ENCODE results near the gene XRCC4. TPM values are rescaled to one million over a fixed set of nuclear protein-coding genes. Genes with fewer than 3 reads are reported as not detected.

The XRCC4 gene
- polyA plus RNA-seq, 2 donors = 2.7 to 5.1 TPM

GRCh38 chr5:83360573-83360972, 283.2 kb downstream of the XRCC4 start:
- Histone ChIP-seq H3K4me1 (ENCODE audit: control insufficient read depth in 2 of 2, insufficient read depth in 2 of 2, low read length in 1 of 2) (no peaks in the 10 kb centered on the region), H3K36me3 (ENCODE audit: control insufficient read depth in 2 of 2, insufficient read depth in 2 of 2, low read length in 1 of 2) (no peaks in the 10 kb centered on the region), H3K4me3 (ENCODE audit: low read depth in 1 of 2, low read length in 2 of 2) (no peak overlapping the region), H3K27ac (ENCODE audit: low read depth in 2 of 2, low read length in 1 of 2) (no peak overlapping the region), H3K27me3 (ENCODE audit: control insufficient read depth in 1 of 2, insufficient read depth in 2 of 2, low read length in 2 of 2) (no peaks in the 10 kb centered on the region), H3K9me3 (ENCODE audit: control insufficient read depth in 2 of 2, insufficient read depth in 1 of 2, low read depth in 1 of 2, low read length in 1 of 2) (peaks cover 0 to 3% of the 10 kb centered on the region in 2 donors)
- WGBS, 2 donors = 78 to 85% methylated on average over 2 of the region's 2 CpGs

GRCh38 chr5:83362526-83362925, 285.2 kb downstream of the XRCC4 start:
- peaks cover 0 to 3% of the 10 kb centered on the region in 2 donors for H3K9me3 ChIP-seq (ENCODE audit: control insufficient read depth in 2 of 2, insufficient read depth in 1 of 2, low read depth in 1 of 2, low read length in 1 of 2)
- H3K4me1 ChIP-seq (ENCODE audit: control insufficient read depth in 2 of 2, insufficient read depth in 2 of 2, low read length in 1 of 2) = no peaks in the 10 kb centered on the region
- H3K4me3 ChIP-seq (ENCODE audit: low read depth in 1 of 2, low read length in 2 of 2) = no peak overlapping the region
- no peaks in the 10 kb centered on the region for H3K27me3 ChIP-seq (ENCODE audit: control insufficient read depth in 1 of 2, insufficient read depth in 2 of 2, low read length in 2 of 2)
- H3K36me3 ChIP-seq (ENCODE audit: control insufficient read depth in 2 of 2, insufficient read depth in 2 of 2, low read length in 1 of 2) = no peaks in the 10 kb centered on the region
- 89% methylated on average over 1 of the region's 1 CpG for WGBS, 2 donors
- H3K27ac ChIP-seq (ENCODE audit: low read depth in 2 of 2, low read length in 1 of 2) = no peak overlapping the region

- Histone ChIP-seq H3K36me3 (ENCODE audit: control insufficient read depth in 2 of 2, insufficient read depth in 2 of 2, low read length in 1 of 2) (no peaks in the 10 kb centered on the region), H3K4me1 (ENCODE audit: control insufficient read depth in 2 of 2, insufficient read depth in 2 of 2, low read length in 1 of 2) (no peaks in the 10 kb centered on the region), H3K9me3 (ENCODE audit: control insufficient read depth in 2 of 2, insufficient read depth in 1 of 2, low read depth in 1 of 2, low read length in 1 of 2) (peaks cover 0 to 3% of the 10 kb centered on the region in 2 donors), H3K27ac (ENCODE audit: low read depth in 2 of 2, low read length in 1 of 2) (no peak overlapping the region), H3K4me3 (ENCODE audit: low read depth in 1 of 2, low read length in 2 of 2) (no peak overlapping the region), H3K27me3 (ENCODE audit: control insufficient read depth in 1 of 2, insufficient read depth in 2 of 2, low read length in 2 of 2) (no peaks in the 10 kb centered on the region)
- 86 to 89% methylated on average over 7 of the region's 7 CpGs for WGBS, 2 donors
These were observed 286.0 kb downstream of the XRCC4 start for GRCh38 chr5:83363111-83363885.

GRCh38 chr5:83363886-83364275, 286.5 kb downstream of the XRCC4 start:
- Histone ChIP-seq H3K9me3 (ENCODE audit: control insufficient read depth in 2 of 2, insufficient read depth in 1 of 2, low read depth in 1 of 2, low read length in 1 of 2) (peaks cover 0 to 3% of the 10 kb centered on the region in 2 donors), H3K36me3 (ENCODE audit: control insufficient read depth in 2 of 2, insufficient read depth in 2 of 2, low read length in 1 of 2) (no peaks in the 10 kb centered on the region), H3K27me3 (ENCODE audit: control insufficient read depth in 1 of 2, insufficient read depth in 2 of 2, low read length in 2 of 2) (no peaks in the 10 kb centered on the region), H3K27ac (ENCODE audit: low read depth in 2 of 2, low read length in 1 of 2) (no peak overlapping the region), H3K4me3 (ENCODE audit: low read depth in 1 of 2, low read length in 2 of 2) (no peak overlapping the region), H3K4me1 (ENCODE audit: control insufficient read depth in 2 of 2, insufficient read depth in 2 of 2, low read length in 1 of 2) (no peaks in the 10 kb centered on the region)
- WGBS, 2 donors = 80 to 84% methylated on average over 1 of the region's 1 CpG

GRCh38 chr5:83364312-83365299, 287.3 kb downstream of the XRCC4 start:
- no peaks in the 10 kb centered on the region for H3K36me3 ChIP-seq (ENCODE audit: control insufficient read depth in 2 of 2, insufficient read depth in 2 of 2, low read length in 1 of 2)
- 79 to 85% methylated on average over 8 of the region's 8 CpGs for WGBS, 2 donors
- no peaks in the 10 kb centered on the region for H3K27me3 ChIP-seq (ENCODE audit: control insufficient read depth in 1 of 2, insufficient read depth in 2 of 2, low read length in 2 of 2)
- H3K27ac ChIP-seq (ENCODE audit: low read depth in 2 of 2, low read length in 1 of 2) = no peak overlapping the region
- no peaks in the 10 kb centered on the region for H3K4me1 ChIP-seq (ENCODE audit: control insufficient read depth in 2 of 2, insufficient read depth in 2 of 2, low read length in 1 of 2)
- H3K4me3 ChIP-seq (ENCODE audit: low read depth in 1 of 2, low read length in 2 of 2) = no peak overlapping the region
- H3K9me3 ChIP-seq (ENCODE audit: control insufficient read depth in 2 of 2, insufficient read depth in 1 of 2, low read depth in 1 of 2, low read length in 1 of 2) = peaks cover 0 to 3% of the 10 kb centered on the region in 2 donors

GRCh38 chr5:83368319-83368718, 291.0 kb downstream of the XRCC4 start:
- H3K4me1 ChIP-seq (ENCODE audit: control insufficient read depth in 2 of 2, insufficient read depth in 2 of 2, low read length in 1 of 2) = no peaks in the 10 kb centered on the region
- H3K27ac ChIP-seq (ENCODE audit: low read depth in 2 of 2, low read length in 1 of 2) = no peak overlapping the region
- no peak overlapping the region for H3K4me3 ChIP-seq (ENCODE audit: low read depth in 1 of 2, low read length in 2 of 2)
- no peaks in the 10 kb centered on the region for H3K36me3 ChIP-seq (ENCODE audit: control insufficient read depth in 2 of 2, insufficient read depth in 2 of 2, low read length in 1 of 2)
- WGBS, 2 donors = 73 to 84% methylated on average over 5 of the region's 5 CpGs
- no peaks in the 10 kb centered on the region for H3K27me3 ChIP-seq (ENCODE audit: control insufficient read depth in 1 of 2, insufficient read depth in 2 of 2, low read length in 2 of 2)
- no peaks in the 10 kb centered on the region for H3K9me3 ChIP-seq (ENCODE audit: control insufficient read depth in 2 of 2, insufficient read depth in 1 of 2, low read depth in 1 of 2, low read length in 1 of 2)

- no peaks in the 10 kb centered on the region for H3K27me3 ChIP-seq (ENCODE audit: control insufficient read depth in 1 of 2, insufficient read depth in 2 of 2, low read length in 2 of 2)
- H3K4me3 ChIP-seq (ENCODE audit: low read depth in 1 of 2, low read length in 2 of 2) = no peak overlapping the region
- H3K36me3 ChIP-seq (ENCODE audit: control insufficient read depth in 2 of 2, insufficient read depth in 2 of 2, low read length in 1 of 2) = no peaks in the 10 kb centered on the region
- 62 to 69% methylated on average over 3 of the region's 3 CpGs for WGBS, 2 donors
- no peak overlapping the region for H3K27ac ChIP-seq (ENCODE audit: low read depth in 2 of 2, low read length in 1 of 2)
- no peaks in the 10 kb centered on the region for H3K9me3 ChIP-seq (ENCODE audit: control insufficient read depth in 2 of 2, insufficient read depth in 1 of 2, low read depth in 1 of 2, low read length in 1 of 2)
- no peaks in the 10 kb centered on the region for H3K4me1 ChIP-seq (ENCODE audit: control insufficient read depth in 2 of 2, insufficient read depth in 2 of 2, low read length in 1 of 2)
These were observed 291.5 kb downstream of the XRCC4 start for GRCh38 chr5:83368835-83369234.

- H3K4me3 ChIP-seq (ENCODE audit: low read depth in 1 of 2, low read length in 2 of 2) = no peak overlapping the region
- no peaks in the 10 kb centered on the region for H3K4me1 ChIP-seq (ENCODE audit: control insufficient read depth in 2 of 2, insufficient read depth in 2 of 2, low read length in 1 of 2)
- no peaks in the 10 kb centered on the region for H3K27me3 ChIP-seq (ENCODE audit: control insufficient read depth in 1 of 2, insufficient read depth in 2 of 2, low read length in 2 of 2)
- H3K27ac ChIP-seq (ENCODE audit: low read depth in 2 of 2, low read length in 1 of 2) = no peak overlapping the region
- no peaks in the 10 kb centered on the region for H3K9me3 ChIP-seq (ENCODE audit: control insufficient read depth in 2 of 2, insufficient read depth in 1 of 2, low read depth in 1 of 2, low read length in 1 of 2)
- no peaks in the 10 kb centered on the region for H3K36me3 ChIP-seq (ENCODE audit: control insufficient read depth in 2 of 2, insufficient read depth in 2 of 2, low read length in 1 of 2)
- WGBS, 2 donors = 55% methylated on average over 1 of the region's 1 CpG
These were observed 293.6 kb downstream of the XRCC4 start for GRCh38 chr5:83370957-83371356.

- Histone ChIP-seq H3K27ac (ENCODE audit: low read depth in 2 of 2, low read length in 1 of 2) (no peak overlapping the region), H3K4me1 (ENCODE audit: control insufficient read depth in 2 of 2, insufficient read depth in 2 of 2, low read length in 1 of 2) (no peaks in the 10 kb centered on the region), H3K4me3 (ENCODE audit: low read depth in 1 of 2, low read length in 2 of 2) (no peak overlapping the region), H3K9me3 (ENCODE audit: control insufficient read depth in 2 of 2, insufficient read depth in 1 of 2, low read depth in 1 of 2, low read length in 1 of 2) (no peaks in the 10 kb centered on the region), H3K27me3 (ENCODE audit: control insufficient read depth in 1 of 2, insufficient read depth in 2 of 2, low read length in 2 of 2) (no peaks in the 10 kb centered on the region), H3K36me3 (ENCODE audit: control insufficient read depth in 2 of 2, insufficient read depth in 2 of 2, low read length in 1 of 2) (no peaks in the 10 kb centered on the region)
- 81 to 87% methylated on average over 1 of the region's 1 CpG for WGBS, 2 donors
These were observed 294.4 kb downstream of the XRCC4 start for GRCh38 chr5:83371726-83372125.
